GM19025 (cell line): ENCODE measurements around the gene AZIN2.

Source experiments
- ATAC-seq: cut with Tn5 transposase; IDR thresholded peaks from one replicate; pipeline ENCODE4 v1.9.1; 2021; ENCODE audit warnings: mild to moderate bottlenecking, low read depth, moderate library complexity; ENCODE audit not compliant: unreplicated experiment

Gene AZIN2

DNA sequence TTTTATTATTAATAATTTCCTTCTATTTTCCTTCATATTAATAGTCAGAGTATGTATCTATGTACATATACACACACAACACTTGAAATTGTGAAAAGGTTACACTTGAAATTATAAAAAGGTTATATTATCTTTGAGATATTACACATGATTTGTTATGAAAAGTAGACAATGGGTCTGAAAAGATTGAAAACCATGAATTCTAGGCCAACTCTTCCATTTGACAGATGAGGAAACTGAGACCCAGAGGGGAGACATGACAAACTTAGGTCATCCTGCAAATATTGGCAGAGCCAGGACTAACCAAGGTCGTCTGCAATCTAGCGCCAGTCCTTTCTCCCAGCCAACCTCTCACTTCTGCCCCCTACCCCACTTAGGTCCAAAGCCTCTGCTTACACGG lies 67.7 kb downstream of the AZIN2 start:
- no peak for ATAC-seq

DNA sequence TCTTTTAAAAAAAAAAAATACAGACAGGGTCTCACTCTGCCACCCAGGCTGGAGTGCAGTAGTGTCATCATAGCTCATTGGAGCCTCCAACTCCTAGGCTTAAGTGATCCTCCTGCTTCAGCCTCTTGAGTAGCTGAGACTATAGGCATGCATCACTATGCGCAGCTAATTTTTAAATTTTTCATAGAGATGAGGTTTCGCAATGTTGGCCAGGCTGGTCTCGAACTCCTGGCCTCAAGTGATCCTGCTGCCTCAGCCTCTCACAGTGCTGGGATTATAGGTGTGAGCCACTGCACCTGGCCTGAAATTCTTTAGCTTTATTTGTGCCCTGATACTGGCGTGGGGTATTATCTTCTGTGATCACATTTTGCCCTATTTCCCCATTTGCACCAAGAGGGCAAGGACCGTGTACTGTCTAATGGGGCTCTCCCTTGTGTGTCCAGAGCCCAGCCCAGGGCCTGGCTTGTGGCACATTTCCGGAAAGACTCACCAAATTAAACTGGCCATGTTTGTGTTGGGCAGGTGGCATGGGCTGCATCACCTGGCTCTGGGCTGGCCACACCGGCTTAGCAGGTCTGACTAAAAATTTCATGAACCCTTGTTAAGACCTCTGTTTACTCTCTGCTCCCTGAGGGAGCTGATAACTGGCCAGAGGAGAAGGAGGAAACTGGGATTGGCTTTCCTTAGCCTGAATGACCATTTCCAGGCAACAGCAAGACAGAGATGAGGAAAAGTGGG lies 68.7 kb downstream of the AZIN2 start:
- no peak for ATAC-seq

DNA sequence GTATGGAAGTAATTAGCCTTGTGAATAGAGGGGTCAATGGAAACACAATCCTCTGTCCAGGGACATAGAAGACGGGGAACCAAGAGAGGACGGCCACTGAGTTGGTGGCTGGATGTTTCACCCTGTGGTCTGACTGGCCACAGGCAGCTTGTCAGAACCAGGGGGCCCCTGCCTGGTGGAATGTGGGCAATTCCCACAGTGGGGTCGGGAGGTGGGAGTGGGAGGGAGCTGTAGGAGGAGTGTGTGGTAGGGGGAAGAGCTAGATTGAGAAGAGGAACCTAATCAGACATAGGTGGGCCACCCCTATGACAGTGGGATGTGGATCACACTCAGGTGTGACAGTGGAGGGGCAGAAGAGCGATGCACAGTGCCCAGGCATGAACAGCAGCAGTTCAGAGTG lies 69.6 kb downstream of the AZIN2 start:
- ATAC-seq: no peak

DNA sequence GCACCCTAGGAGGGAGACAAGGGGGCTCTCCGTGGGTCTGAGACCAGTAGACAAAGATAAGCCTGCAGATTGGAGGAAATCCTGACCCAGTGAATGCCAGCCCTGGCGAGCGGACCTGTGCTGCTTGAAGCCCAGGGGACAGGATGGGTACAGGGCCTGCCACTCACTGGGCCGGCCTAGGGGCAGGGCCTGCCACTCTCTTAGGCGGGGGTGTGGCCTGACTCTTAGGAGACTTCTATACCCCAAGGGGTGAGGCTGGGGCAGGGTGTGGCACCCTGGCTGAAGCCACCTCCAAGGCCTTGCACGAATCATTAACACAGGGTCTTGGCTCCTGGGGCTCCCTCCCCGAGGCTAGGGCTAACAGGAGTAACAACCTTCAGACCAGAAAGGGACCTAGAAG lies 70.2 kb downstream of the AZIN2 start:
- no peak for ATAC-seq

DNA sequence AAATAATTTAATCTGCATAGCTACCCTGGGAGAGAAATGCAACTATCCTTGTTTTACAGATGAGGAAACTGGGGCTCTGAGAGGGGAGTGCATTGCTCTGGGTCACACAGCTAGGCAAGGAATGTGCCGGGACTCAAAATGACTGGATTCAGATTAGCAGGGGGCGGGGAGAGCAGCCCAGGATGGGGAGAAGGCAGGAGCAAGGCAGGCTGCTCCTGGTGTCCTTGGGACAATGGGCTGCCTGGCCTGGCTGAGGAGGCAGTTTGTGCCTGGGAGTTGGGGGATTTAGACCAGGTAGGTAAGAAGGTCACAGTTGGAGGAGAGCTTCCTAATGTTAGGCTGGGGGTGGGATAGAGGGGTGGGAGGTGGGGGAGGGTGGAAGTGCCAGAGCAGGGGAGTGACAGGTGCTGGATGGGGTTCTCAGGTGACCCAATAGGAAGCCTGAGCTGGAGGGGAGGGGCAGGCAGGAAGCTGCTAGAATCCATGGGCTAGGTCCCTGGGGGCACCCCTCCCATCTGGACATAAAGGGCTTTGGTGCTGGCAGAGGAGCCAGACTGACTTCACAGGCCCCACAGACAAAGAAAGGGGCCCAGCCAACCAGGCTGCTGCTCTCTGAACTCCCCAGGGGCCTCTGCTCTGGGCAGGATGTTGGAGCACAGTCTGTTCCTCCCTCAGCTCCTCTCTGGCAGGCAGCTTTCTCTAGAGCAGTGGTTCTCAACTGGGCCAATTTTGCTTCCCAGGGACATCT lies 71.9 kb downstream of the AZIN2 start:
- ATAC-seq: no peak

DNA sequence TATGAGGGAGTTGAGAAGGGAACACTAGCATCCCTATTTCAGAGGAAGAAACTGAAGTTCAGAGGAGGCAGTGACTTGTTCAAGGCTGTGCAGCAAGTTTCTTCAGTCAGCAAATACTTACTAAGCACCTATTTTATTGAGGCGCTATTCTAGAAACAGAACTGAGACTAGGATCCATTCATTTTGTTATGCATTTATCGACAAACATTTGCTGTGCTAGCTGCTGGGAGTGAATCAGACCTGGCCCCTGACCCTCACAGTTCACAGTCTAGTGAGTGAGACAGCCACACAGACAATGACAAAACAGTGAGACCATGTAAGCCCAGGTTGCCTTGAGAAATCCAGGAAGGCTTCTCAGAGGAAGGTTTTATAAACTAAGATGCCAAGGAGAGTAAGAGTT lies 72.7 kb downstream of the AZIN2 start:
- ATAC-seq: no peak

DNA sequence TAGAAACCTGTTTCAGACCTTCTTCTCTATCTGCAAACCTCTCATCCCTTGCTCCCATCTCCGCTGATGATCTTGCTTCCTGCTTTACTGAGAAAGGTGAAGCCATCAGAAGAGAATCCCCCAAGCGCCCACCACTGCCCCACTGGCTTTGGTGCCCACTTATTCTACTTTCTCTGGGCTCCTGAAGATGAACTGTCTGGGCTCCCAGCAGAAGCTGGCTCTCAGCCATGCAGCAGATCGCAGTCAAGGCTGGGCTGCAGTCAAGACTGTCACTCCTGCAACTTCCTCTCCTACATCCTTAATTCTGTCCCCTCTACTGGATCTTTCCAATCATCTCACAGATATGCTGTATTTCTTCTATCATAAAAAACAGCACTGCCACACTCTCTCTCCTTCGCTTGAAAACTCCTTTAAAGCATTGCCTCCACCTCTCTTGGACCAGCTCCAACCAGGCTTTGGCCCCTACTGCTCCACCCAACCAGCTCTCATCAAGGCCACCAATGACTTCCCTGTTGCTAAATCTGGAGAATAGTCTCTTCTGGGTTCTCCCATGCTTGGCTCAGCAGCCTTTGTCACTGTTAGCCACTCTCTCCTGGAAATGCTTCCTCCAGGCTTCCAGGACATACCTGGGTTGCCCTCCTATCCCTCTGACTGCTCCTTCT lies 75.1 kb downstream of the AZIN2 start:
- ATAC-seq: no peak

DNA sequence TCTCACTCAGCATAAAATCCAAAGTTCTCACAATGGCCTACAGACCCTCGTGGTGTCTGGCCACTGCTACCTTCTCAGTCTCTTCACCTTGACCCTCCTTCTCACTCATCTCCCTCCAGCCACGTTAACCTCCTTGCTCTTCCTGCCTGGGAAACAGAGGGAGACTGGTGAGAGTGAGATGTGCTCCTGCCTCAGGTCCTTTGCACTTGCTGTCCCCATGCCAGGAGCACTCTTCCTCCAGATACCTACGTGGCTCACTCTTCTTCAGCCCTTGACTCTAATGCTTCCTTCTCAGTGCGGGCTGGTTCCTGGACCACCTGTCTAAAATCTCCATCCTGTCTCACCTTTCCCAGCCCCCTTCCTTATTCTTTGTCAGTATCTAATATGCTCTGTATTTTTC lies 76.2 kb downstream of the AZIN2 start:
- ATAC-seq: no peak

DNA sequence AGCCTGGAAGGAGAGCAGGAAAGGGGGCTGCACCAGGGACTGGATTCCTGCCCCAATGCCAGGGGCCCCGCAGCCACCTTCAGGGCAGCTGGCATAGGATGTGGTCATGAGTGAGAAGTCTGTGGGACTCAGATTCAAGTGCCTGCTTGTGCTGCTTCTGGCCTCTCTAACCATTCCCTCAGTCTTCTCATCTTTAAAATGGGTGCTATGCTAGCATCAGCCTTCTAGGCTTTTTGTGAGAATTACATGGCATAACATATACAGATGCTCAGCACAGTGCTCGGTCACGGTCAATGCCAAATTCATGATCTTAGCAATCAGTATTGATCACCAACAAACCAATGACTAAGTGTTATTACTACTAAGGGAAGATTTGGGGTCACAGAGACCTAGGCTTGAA lies 77.4 kb downstream of the AZIN2 start:
- ATAC-seq: no peak

DNA sequence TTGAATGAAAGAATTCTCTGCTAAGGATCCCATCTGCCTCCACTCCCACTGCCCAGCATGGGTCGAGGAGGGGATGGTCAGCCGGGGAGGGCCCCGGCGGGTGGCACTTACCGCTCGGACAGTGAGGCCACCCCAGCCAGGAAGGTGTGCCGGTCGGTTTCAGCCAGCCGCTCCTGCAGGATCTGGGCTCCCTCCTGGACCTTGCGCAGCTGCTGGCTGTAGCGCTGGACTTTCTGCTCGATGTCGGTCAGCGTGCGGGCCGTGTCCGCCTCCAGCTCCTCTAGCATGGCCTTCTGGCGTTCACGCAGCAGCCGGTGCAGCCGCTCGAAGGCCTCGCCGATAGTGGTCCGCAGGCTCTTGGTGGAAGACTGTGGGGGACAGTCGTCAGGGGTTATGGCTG lies 78.6 kb downstream of the AZIN2 start:
- ATAC-seq: no peak

DNA sequence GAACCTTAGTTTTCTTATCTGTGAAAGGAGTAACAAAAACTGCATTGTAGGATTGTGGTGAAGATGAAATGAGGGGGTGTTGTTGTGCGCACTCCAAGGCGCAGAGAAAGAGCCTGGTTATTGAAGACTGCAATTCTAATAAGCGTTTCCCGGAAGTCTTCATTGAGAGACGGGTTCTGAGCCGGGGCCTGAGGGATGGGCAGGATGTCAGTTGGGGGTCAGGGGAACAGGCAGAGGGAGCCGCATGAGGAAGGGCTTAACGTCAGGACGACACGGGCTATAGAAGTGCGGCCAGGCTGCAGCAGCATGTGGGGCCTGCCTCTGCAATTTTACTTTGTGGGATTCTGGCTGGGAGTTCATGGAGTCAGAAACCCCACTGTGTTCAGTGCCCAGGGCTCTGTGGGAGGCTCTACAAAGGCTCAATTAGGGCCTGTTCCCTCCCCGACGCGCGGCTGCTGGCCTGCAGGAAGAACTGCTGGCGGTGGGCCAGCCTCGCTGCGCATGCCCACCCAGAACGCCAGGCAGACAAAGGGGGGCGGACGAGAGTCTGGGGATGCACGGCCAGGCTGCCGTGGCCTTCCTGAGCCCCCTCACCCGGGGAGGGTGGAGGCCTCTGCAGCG lies 80.2 kb downstream of the AZIN2 start:
- no peak for ATAC-seq

DNA sequence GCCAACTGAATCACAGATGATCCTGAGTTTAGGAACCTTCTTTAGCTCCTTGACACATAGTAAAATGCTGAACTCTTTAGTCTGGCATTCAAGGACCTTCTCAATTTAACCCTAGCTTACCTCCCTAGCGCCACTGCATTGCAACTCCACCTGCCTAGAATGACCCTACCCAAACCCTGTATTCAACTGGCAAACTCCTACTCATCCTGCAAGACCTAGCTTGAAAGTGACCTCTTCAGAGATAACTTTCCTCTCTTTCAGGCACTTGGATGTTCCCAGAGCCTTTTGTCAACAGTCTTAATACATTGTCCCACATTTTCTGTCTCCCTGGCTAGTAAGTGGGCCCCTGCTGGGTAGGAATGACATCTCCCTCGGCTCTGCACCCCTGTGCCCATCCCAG lies 81.2 kb downstream of the AZIN2 start:
- ATAC-seq: no peak

DNA sequence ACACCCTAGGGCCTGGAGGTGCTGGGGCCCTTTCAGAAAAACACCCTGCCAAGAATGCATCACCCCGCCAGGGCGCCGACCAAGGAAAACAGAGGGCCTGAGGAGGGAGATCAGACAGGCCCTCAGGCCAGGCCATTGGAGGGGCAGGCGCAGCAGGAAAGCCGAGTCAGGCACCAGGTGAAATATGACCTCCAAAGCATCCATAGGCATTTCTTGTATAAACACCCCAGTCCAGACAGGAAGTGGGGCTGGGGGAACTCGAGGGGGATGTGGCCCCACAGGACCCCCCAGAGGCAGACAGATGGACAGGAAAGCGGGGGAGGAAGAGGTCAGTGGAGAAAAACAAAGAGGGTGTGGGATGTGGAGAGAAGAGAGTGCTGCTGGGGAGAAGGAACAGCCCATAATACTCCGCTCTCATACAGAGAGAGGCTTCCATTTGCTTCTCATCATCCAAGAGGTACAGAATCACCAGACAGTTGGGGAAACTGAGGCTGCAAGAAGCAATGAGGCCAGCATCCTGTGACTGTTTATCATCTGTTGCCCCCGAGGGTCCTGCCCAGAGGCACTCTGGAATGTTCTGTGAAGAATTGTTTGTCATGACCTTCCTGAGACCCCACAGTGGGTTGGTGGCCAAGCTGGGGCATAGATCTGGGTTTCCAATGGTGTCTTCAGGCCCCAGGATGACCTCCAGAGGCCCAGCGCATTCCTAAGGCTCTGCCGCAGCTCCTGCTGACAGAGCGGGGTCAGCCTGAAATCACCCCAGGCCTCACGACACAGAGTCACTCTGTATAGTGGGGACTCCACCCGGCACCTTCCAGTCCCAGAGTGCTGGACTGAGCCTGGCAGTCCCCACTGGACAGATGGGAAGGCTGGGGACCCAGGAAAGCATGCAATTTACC lies 82.9 kb downstream of the AZIN2 start:
- no peak for ATAC-seq

DNA sequence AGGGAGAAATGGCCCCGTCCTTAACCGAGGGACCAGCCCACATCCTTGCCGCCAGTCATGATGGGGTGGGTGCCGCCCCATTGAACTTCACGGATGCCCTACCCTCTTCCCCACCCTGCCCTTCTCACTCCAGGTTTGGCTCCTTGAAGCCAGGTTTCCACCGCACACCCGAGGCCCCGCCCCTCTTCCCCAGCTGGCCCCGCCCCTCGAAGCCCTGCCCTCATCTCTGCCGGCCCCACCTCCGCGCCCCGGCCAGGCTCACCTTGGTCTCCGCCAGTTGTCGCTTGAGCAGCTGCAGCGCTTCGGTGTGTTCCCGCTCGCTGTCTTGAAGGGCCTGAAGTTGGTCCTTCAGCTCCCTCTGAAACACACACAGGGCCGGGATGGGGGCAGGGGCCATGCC lies 84.3 kb downstream of the AZIN2 start:
- no peak for ATAC-seq

DNA sequence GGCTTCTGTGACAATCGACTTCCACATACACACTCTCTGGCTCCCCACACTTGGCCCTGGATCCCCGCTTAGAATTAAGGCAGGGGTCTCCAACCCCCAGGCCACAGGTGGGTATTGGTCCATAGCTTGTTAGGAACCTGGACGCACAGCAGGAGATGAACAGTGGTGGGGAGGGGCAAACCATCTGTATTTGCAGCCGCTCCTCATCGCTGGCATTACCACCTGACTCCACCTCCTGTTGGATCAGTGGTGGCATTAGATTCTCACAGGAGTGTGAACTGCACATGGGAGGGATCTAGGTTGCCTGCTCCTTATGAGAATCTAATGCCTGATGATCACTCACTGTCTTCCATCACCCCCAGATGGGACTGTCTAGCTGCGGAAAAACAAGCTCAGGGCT lies 84.9 kb downstream of the AZIN2 start:
- no peak for ATAC-seq

DNA sequence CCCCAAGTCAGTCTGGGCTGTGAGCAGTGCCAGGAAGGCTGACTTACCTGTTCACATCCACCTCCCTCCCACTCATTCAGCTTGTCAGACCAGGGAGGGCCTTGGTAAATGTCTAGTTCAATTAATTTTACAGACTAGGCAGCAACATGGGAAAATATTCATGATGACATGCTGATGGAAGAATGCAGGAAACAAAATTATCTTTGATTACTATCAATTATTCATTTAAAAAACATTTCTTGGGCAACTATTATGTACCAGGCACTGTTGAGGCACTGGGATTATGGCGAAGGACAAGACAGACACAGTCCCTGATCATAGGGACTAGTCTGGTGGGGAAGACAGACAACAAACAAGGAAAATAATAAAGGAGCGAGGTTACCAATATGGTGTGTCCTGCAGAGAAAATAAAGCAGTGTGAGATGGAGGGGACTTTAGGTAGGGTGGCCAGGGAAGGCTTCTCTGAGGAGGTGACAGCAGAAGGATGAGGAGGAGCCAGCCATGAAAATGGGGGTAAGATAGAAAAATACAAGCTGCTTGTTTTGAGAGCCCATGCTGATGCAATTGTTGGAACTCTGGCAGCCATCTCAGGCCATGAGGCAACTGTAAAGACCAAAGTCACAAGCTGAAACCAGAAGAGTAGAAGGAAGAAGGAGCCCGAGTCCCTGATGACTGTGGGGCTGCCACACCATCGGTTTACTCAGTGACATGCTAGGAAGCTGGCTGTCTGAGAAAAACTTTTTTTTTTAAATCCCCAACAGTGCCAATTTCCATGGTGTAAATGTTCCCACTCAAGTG lies 86.9 kb downstream of the AZIN2 start:
- no peak for ATAC-seq

DNA sequence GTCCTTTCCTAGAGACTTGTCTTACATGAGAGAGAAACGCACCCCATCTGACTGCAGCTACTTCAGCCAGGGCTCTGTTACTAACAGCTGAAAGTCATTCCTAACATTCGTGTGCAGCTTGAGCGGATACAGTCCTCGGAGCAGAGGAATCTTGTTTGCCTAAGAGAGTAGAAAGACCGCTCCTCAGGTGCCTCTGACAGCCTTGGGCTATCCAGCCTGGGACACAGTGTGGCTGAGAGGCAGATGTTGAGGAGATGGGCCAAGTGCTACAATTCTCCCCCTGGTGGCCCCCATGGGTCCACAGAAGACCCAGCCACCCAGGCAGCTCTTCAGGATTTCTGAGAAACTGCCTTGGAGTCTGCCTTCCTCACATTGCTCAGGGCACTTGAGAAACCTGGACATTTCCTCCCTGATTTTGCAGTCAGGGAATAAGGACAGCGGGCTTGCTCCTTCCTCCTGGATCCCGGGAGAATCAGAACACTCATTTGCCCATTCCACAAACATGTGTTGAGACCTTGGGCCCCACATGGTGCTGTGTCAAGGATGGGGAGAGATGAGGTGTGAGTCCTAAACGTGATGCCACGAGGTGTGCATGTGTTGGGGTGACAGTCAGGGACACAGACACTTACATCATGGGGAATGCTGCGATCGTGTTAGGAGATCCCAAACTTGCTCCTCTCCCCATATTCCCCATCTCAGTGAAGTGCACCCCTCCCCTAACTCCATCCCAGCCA lies 87.8 kb downstream of the AZIN2 start:
- ATAC-seq: no peak

DNA sequence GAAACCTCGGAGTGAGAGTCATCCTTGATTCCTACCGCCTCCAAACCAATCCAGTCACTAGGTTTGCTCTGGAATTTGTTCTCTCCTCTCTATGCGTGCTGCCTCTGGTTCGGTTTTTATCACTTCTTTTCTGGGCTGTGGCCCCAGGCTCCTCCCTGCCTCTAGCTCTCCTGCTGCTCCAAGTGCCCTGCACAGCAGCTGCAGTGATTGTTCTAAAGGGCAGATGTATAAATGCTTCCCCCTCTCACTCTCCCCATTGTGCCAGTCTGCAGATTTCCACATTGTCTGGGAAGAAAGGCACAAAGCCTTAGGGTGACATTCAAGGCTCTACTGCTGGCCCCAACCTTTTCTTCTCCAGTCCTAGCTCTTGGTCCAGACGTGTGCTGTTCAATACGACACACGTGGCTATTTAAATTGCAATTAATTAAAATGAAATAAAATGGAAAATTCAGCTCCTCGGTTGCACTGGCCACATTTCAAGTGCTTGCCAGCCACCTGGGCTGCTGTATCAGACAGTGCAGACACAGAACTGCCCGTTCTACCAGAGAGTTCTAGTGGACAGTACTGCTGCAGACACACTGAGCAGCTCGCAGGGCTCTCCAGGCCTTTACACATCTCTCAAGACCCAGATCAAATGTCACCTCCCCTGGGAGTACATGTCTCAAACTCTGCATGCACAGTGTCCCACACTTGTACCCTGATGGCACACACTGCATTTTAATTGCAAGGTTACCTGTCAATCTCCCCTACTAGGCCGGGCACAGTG lies 88.5 kb downstream of the AZIN2 start:
- no peak for ATAC-seq
